Breast epithelium (tissue), 4 donors: ENCODE data around the gene A1BG. TPM values are rescaled to one million over a fixed set of nuclear protein-coding genes. Genes with fewer than 3 reads are reported as not detected.

Experiments
- DNase-seq, 2 donors: peaks; one replicate each; pipeline ENCODE4 v3.0.0-alpha.2; 2019; ENCODE audit warnings: low spot score in 2 of 2
- H3K27ac ChIP-seq, 2 donors: fragments of 200-600 bp; sonication (generic) in 1 of 2; one replicate each; pipeline ENCODE4 v1.5.1; 2016 to 2019; ENCODE audit warnings: mild to moderate bottlenecking in 1 of 2
- H3K27me3 ChIP-seq, 2 donors: fragments of 200-600 bp; sonication (generic) in 1 of 2; one replicate each; pipeline versions ENCODE4 v1.5.1 to v1.6.0; 2017 to 2019; ENCODE audit warnings: control low read depth in 1 of 2, mild to moderate bottlenecking in 1 of 2
- H3K36me3 ChIP-seq: fragments of 200-600 bp; one replicate; pipeline ENCODE4 v1.5.1; 2019
- H3K4me1 ChIP-seq, 2 donors: fragments of 200-600 bp; sonication (generic); one replicate each; pipeline ENCODE4 v1.5.1; 2016 to 2019; ENCODE audit warnings: control low read depth in 1 of 2
- H3K4me3 ChIP-seq, 3 donors: fragments of 200-600 bp; sonication (generic); 1 replicate in 2 of 3; 2 replicates in 1 of 3; pipeline ENCODE4 v1.5.1; 2016 to 2019; ENCODE audit warnings: mild to moderate bottlenecking in 3 of 3, moderate library complexity in 2 of 3
- H3K9me3 ChIP-seq, 2 donors: fragments of 200-600 bp; sonication (generic) in 1 of 2; one replicate each; pipeline ENCODE4 v1.5.1; 2016 to 2019; ENCODE audit warnings: control low read depth in 1 of 2
- CTCF ChIP-seq, 3 donors: fragments of 450-650 bp; IDR thresholded peaks; one replicate each; pipeline ENCODE4 v1.5.1; 2016 to 2017; ENCODE audit warnings: antibody characterized with exemption in 3 of 3, mild to moderate bottlenecking in 3 of 3, moderate library complexity in 3 of 3
- POLR2A ChIP-seq: fragments of 450-650 bp; IDR thresholded peaks from one replicate; pipeline ENCODE4 v1.6.1; 2016; ENCODE audit warnings: antibody characterized with exemption, mild to moderate bottlenecking, moderate library complexity
- POLR2AphosphoS5 ChIP-seq, 3 donors: sonication (generic); formaldehyde crosslinking; IDR thresholded peaks; one replicate each; pipeline ENCODE4 v1.6.1; 2017; ENCODE audit warnings: antibody characterized with exemption in 3 of 3
- intact Hi-C: fragments of 100-400 bp; cut with DNase I; formaldehyde crosslinking; loops from one replicate; pipeline ENCODE4 v1.15.1; 2023; ENCODE audit warnings: low total_unique reads
- total RNA-seq, 3 donors: library from RNA; depleted of rRNA; stranded (reverse); fragments of >200 nt; gene quantifications; one replicate each; pipeline ENCODE4 v1.1.0, GENCODE V29; 2016

Gene A1BG
- total RNA-seq, 3 donors from 2014 or later = 40.6 to 42.7 (median 42.6) TPM

DNA sequence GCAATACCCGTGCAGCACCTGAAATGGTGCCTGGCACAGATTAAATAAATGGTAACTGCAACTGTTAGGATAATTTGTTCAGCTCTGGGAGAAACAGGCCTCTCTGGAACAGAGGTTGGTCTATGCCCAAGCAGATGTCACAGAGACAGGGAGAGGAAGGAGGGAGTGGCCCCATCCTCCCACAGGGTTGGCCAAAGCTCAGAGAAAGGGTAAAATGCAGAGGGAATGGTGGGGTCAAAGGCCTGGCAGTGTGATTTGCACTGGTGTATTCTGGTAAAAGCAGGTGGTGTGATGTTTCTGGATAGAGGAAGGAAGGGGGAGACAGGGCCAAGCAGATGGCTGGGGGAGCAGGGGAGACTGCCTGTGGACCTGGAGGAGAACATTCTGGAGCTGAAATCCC is 17.1 kb downstream of the A1BG start:
- Histone ChIP-seq H3K4me1 (no peaks in the 10 kb centered on the region), H3K27me3 (no peaks in the 10 kb centered on the region), H3K4me3 (no peak overlapping the region), H3K36me3 (no peaks in the 10 kb centered on the region), H3K9me3 (peaks cover 0 to 4% of the 10 kb centered on the region in 2 donors), H3K27ac (no peak overlapping the region)
- intact Hi-C loops = no loop called here
- no peak for TF ChIP-seq POLR2AphosphoS5 (IDR thresholded peaks at IDR 0.05)
- no peak for TF ChIP-seq POLR2A
- no peak for TF ChIP-seq CTCF (IDR thresholded peaks at IDR 0.05)
- DNase-seq = no peak

DNA sequence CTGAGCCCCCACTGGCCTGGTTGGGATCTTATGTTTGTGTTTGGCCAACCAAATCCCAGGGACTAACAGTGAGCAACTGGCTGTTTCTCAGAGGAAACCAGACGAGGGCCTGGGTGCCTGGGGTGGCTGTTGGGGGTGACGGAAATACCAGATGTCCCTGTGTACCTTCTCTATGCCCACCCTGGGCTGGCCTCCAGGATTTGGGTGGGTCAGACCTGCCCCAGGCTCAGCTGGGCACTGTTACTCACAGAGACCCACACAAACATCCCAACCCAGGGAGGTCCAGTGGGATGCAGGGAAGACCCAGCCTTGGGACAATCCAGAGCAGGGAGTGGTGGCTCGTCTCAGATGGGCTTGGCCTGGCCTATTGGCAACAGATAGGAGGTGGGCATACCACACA is 17.7 kb downstream of the A1BG start:
- Histone ChIP-seq H3K4me1 (no peaks in the 10 kb centered on the region), H3K4me3 (no peak overlapping the region), H3K9me3 (peaks cover 0 to 4% of the 10 kb centered on the region in 2 donors), H3K27ac (no peak overlapping the region), H3K36me3 (no peaks in the 10 kb centered on the region), H3K27me3 (no peaks in the 10 kb centered on the region)
- no peak for DNase-seq
- TF ChIP-seq CTCF (IDR thresholded peaks at IDR 0.05) (no peak), POLR2AphosphoS5 (IDR thresholded peaks at IDR 0.05) (no peak), POLR2A (no peak)
- intact Hi-C loops = no loop called here

GRCh38 chr19:58334691-58335249 is 18.5 kb downstream of the A1BG start:
- DNase-seq = no peak
- Histone ChIP-seq H3K9me3 (peaks cover 0 to 4% of the 10 kb centered on the region in 2 donors), H3K4me3 (no peak overlapping the region), H3K36me3 (no peaks in the 10 kb centered on the region), H3K4me1 (no peaks in the 10 kb centered on the region), H3K27ac (no peak overlapping the region), H3K27me3 (no peaks in the 10 kb centered on the region)
- TF ChIP-seq POLR2AphosphoS5 (IDR thresholded peaks at IDR 0.05) (no peak), CTCF (IDR thresholded peaks at IDR 0.05) (no peak), POLR2A (no peak)
- intact Hi-C loops = no loop called here

DNA sequence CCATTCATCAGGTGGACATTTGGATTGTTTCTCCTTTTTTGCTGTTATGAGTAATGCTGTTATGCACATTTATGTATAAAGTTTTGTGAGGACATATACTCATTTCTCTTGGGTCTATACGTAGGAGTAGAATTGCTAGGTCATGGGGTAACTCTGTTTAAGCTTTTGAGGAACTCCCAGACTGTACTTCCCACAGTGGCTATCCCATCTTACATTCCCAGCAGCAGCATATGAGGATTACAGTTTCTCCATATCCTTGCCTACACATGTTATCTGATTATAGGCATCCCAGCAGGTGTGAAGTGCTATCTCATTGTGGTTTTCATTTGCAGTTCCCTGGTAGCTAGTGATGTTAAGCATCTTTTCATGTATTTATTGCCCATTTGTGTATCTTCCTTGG is 20.6 kb downstream of the A1BG start:
- TF ChIP-seq CTCF (IDR thresholded peaks at IDR 0.05) (no peak), POLR2A (no peak), POLR2AphosphoS5 (IDR thresholded peaks at IDR 0.05) (no peak)
- H3K36me3 ChIP-seq = no peaks in the 10 kb centered on the region
- H3K9me3 ChIP-seq = no peaks in the 10 kb centered on the region
- H3K4me3 ChIP-seq = no peak overlapping the region
- intact Hi-C loops = no loop called here
- peaks cover 3 to 7% of the 10 kb centered on the region in 2 donors for H3K4me1 ChIP-seq
- no peaks in the 10 kb centered on the region for H3K27me3 ChIP-seq
- DNase-seq = no peak
- no peak overlapping the region for H3K27ac ChIP-seq

DNA sequence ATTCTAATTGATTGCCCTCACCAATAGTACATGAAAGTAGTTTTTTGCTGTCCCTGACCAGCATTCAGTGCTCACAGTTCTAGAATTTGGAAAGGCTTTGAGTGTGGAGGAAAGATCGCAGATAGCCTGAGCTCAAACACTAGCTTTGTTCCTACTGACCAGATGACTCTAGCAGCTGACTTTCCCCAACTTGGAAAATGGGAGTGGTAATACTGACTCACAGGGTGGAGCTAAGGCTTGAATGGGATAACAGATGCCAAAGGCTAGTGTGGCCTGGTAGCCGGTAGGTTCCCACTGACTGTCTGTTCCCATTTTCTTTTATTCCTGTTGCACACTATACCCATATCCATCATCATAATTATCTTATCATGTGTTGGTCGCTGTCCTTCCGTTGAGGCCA is 22.8 kb downstream of the A1BG start:
- no peaks in the 10 kb centered on the region for H3K27me3 ChIP-seq
- TF ChIP-seq POLR2A (no peak), CTCF (IDR thresholded peaks at IDR 0.05) (no peak), POLR2AphosphoS5 (IDR thresholded peaks at IDR 0.05) (no peak)
- intact Hi-C loops = no loop called here
- H3K27ac ChIP-seq = no peak overlapping the region
- peaks cover 4 to 11% of the 10 kb centered on the region in 2 donors for H3K4me1 ChIP-seq
- no peaks in the 10 kb centered on the region for H3K36me3 ChIP-seq
- H3K4me3 ChIP-seq = no peak overlapping the region
- H3K9me3 ChIP-seq = no peaks in the 10 kb centered on the region
- no peak for DNase-seq
